Endometrial microvascular endothelial cells (primary cell): Measurements from ENCODE around the gene NKX2-2. TPM values are rescaled to one million over a fixed set of nuclear protein-coding genes. Genes with fewer than 3 reads are reported as not detected.
"Not testable (repeated sequence)": the region's sequence is repeated elsewhere in the genome, so short reads cannot be mapped to it uniquely, and the experiment has no call there.

Experiments used
- in situ Hi-C: cut with HindIII; loops from 2 replicates; pipeline ENCODE4 v1.10.0; 2017; ENCODE audit warnings: low sequenced_read_pairs, low pct_unique_long_range_greater_than_20kb; ENCODE audit errors: inconsistent ontology term
- total RNA-seq: library from RNA; depleted of rRNA; stranded (reverse); fragments of >200 nt; gene quantifications from one replicate; pipeline ENCODE4 v1.2.3, GENCODE V29; 2015; ENCODE audit errors: inconsistent ontology term

NKX2-2 gene
- total RNA-seq, 1 donor from 2014 or later: not detected

GRCh38 chr20:21490105-21490504, 23.8 kb downstream of the NKX2-2 start:
- in situ Hi-C loops: no loop called here

GRCh38 chr20:21480144-21480543, 33.7 kb downstream of the NKX2-2 start:
- in situ Hi-C loops: not testable (repeated sequence)

GRCh38 chr20:21465799-21466198, 48.1 kb downstream of the NKX2-2 start:
- in situ Hi-C loops: no loop called here

DNA sequence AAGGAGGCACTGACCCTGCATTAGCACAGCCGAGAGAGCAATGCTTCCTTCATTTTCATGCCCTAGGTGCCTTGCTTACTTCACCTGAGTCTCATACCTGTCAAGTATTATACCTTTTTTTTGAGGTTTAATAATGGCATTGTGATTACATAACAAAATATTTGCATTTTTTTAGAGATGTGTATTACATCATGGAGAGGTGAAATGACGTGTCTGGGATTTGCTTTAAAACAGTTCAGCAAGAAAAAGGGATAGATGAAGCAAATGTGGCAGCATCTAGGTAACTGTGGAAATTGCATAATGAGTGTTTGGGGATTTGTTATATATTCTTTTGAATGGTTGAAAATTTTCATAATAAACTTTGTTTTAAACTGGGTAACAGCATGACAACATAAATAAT, 48.9 kb downstream of the NKX2-2 start:
- in situ Hi-C loops: no loop called here

Other genes with a start within 250 kb of the NKX2-2 start
- 90.8 TPM for gene XRN2, start 210.7 kb downstream of the NKX2-2 start, total RNA-seq
- gene NKX2-4, start 116.5 kb downstream of the NKX2-2 start, total RNA-seq: not detected
- not detected for gene PAX1, start 191.6 kb upstream of the NKX2-2 start, total RNA-seq